Raji (cell line): ENCODE data around the gene PAPSS1.

ENCODE experiments used
- POLR2A ChIP-seq: IDR thresholded peaks from 2 replicates; pipeline ENCODE4 v1.6.1; 2011; ENCODE audit warnings: low read depth, low read length, control low read depth; ENCODE audit not compliant: insufficient read depth

The PAPSS1 gene

DNA sequence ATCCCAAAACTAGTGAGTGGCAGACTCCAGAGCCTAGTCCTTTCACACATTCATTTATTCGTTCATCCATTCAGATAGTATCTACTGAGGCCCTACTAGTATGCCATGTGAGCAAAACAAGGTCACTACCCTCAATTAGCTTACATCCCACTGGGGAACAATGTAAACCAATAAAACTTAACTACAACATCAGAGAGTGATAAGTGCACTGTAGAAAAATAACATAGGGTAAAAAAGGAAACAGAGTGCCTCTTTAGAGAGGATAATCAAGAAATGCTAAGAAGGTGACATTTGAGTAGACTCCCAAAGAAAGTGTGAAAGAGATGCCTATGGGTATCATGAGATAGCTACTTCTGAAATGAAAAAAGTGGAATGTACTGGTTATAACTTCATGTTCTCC is 18.5 kb downstream of the PAPSS1 start:
- no peak for TF ChIP-seq POLR2A

DNA sequence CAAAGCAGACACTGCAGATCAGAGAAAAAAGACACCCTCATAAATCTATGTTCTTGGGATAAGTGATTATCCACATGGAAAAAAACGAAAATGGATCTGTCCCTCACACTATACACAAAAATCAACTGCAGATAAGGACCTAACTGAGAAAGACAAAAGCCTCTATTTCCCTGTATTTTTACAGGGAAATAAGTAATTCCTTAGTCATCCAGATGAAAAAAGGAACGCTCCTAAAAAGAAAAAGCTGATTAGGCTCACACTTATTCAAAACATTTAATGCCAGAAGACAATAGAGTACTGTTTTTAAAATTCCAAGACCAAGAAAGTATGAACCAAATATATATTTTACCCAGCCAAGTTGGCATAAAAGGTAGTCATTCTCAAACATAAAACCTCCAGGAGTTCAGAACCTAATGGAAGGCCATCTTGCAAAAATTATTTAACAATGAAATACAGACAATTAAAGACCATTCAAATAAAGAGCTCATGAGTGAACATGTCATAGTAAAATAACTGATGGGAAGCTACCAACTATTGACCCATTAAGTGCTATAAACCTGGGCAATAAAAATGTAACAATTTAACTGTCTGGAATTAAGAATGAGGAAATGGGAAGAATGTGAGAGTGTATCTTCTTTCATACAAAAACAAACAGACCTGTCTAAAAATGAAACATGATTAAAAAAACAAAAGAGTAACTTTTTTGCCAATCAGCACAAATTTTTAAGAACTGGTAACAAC is 20.4 kb downstream of the PAPSS1 start:
- TF ChIP-seq POLR2A, result no peak

DNA sequence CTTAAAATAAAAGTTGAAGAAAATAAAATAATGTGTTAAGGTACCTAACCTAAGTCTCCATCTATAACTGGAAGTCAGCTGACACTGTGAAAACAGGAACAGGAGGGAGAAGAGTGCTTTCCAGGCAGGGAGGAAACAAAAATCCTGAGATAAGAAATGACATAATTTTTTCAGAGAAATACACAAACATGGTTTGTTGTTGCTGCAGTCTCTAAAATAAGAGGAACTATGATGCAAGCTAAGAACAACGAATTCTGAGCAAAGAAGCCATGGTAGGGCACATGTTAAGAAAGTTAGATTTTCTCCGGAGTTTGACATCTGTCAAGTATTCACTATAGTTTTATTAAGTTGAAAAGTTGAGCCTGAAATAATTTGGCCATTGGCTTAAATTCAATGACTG is 26.9 kb downstream of the PAPSS1 start:
- no peak for TF ChIP-seq POLR2A

DNA sequence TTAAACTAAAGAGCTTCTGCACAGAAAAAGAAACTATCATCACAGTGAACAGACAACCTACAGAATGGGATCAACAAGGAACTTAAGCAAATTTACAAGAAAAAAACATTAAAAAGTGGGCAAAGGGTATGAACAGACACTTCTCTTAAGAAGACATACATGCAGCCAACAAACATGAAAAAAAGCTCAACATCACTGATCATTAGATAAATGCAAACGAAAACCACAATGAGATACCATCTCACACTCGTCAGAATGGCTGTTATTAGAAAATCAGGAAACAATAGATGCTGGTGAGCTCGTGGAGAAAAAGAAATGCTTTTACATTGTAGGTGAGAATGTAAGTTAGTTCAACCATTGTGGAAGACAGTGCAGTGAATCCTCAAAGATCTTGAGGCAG is 27.8 kb downstream of the PAPSS1 start:
- TF ChIP-seq POLR2A, result no peak

DNA sequence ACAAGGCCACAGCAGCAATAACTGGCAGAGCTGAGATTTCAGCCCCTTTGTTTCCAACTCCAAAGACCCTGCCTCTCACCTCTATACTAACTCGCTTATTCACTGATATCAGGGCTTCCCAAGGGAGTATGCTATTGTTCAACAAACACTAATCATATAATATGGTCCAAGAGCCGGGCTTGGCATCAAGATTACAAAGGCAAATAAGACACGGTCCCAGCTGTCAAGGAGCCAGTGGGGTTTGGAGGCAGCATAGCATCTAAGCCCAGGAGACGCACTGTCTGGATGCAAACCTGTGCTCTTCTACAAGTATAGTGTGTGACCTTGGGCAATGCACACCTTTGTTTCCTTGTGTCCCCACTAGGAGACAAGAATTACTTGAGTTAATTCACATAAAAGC is 28.7 kb downstream of the PAPSS1 start:
- TF ChIP-seq POLR2A, result no peak

DNA sequence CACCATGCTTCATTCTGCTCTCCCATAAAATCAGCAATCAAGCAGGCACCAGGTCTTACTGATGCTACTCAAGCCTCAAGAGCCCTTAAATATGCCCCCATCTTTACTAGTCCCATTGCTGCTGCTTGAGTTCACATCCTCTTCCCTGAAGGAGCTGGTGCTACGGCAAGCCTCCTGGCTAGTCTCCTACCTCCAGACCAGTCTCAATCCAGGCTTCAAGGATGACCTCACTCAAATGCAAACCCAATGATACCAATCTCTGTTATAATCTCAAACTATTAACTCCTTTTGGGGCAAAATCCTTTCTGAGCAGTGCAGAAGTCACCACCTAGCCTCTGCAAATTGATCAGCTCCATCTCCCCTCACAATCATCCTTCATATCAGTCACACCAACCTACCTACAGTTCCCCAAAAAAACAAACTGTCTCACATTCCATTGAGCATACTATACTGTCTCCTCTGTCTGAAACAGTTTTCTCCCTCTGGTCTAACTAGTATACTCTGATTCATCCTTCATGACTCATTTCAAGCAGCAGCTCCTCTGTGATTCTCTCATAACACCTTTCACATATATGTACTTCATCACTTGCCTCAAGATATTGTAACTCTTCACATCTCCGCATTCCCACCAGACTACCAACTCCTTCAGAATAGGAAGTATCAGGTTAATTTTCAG is 30.0 kb downstream of the PAPSS1 start:
- TF ChIP-seq POLR2A, result no peak

DNA sequence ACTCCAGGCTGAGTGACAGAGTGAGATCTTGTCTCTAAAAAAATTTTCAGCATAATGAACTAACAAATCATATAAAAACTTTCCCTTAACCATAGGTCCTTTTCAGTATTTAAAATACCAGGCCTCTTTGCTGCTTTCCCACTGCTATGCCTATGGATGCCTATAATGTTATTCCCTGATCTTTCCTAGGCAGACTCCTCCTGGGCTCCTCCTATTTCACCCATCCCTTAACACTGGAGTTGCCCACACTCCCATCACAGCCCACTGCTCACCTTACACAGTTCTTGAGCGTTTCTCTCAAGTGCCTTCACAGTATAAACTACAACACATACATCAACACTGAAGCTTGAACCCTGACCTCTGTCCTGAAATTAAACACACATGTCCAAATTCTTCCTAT is 31.6 kb downstream of the PAPSS1 start:
- no peak for TF ChIP-seq POLR2A

DNA sequence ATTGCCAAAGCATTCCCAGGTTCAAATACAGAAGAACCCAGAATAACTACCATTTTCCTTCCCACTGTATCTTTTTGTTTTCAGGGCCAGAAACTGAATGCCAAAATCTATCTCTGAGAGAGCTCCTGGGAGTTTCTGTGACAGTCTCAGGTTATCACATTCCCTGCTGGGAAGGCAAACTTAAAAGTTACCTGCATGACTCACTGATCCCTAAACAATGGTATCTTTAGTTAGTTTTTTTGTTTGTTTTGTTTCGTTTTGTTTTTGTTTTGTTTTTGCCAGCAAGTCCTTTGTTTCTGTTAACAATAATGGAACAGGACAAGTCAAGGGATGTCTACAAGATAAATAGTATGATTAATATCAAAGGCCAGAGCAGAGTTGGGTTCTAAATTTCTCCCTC is 34.3 kb downstream of the PAPSS1 start:
- TF ChIP-seq POLR2A, result no peak

DNA sequence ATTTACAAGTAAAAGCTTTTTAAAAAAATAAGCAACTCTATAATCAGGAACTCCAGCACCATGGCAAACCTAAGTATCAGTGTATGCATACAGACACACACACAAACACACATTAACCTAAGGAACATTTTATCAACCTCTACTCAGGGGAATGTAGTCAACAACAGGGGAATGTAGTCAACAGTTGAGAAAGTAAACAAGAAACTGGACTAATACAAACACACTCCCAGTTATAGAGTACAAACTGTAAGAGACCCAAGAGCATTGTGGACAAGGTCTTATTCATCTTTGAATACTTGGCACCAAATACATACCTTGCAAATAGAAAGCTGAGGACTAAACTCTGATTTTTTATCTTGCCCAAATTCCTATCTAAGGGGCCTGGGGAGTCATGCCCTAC is 36.2 kb downstream of the PAPSS1 start:
- no peak for TF ChIP-seq POLR2A

DNA sequence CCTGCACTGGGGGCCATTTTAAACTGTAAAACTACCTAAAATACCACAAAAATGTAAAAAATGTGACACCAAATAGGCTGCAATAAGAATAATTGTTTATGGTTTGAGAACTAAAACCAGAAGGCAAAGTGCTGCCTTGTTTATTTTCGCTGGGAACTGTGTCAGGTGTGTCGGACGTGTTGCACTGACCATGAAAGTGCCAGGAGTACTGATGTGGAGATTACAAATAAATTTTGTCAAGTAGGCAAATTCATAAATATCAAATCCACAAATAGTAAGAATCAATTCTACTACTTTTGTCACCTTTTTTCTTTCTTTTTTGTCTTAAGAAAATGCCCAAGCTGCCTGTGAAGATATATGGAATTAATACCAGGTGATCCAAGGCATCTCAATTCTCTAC is 37.7 kb downstream of the PAPSS1 start:
- no peak for TF ChIP-seq POLR2A

DNA sequence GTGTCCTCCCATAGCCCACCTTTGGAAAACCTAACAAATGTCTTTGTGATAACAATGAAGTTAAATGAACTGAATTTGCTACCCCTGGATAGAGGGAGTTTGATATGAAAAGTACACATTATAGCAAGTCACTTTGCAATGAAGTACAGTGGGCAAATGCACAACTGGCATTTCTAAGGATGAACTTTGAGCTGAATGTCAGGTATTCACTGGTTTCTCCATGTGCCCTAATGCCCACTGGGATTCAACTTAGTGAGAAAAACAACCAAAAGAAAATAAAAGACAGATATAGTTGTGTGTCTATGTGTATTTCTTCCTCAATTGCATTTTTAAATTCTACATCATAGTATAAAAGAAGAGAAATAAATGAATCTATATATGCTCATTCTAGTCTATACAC is 51.0 kb downstream of the PAPSS1 start:
- TF ChIP-seq POLR2A, result no peak

DNA sequence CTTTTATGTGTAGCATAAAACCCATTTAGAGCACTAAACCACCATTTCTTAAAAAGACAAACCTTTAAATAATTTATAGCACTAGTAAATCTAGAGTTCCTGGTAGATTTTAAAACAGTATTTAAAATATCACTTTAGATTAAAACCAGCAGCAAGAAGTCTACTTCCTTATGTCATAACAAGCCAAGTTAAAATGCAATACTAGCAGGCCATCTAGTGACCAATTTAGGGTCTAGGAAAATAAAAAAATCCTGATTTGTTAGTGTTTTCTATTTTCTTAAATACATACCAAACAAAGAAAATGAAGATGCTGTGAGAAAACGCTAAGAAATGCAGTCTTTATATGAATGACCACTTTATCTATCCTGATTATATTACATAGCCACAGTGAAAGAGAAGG is 53.9 kb downstream of the PAPSS1 start:
- no peak for TF ChIP-seq POLR2A

DNA sequence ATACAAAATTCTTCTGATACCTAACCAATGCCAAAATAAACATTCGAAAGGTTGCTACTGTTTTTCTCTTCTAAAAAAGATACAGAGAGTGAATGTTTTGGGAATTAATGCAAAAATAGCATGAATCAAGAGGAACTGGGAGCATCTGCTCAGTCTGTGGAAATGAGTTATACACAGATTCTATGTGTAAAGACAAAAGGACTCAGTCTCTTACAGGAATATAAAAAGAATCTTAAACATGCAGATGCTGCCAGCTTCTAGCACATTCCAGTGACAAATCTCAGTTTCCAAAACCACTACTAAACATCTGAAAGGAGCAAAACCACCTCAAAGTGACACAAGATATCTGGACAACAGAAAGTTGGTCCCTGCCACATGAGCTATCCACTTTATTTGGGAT is 55.0 kb downstream of the PAPSS1 start:
- no peak for TF ChIP-seq POLR2A

DNA sequence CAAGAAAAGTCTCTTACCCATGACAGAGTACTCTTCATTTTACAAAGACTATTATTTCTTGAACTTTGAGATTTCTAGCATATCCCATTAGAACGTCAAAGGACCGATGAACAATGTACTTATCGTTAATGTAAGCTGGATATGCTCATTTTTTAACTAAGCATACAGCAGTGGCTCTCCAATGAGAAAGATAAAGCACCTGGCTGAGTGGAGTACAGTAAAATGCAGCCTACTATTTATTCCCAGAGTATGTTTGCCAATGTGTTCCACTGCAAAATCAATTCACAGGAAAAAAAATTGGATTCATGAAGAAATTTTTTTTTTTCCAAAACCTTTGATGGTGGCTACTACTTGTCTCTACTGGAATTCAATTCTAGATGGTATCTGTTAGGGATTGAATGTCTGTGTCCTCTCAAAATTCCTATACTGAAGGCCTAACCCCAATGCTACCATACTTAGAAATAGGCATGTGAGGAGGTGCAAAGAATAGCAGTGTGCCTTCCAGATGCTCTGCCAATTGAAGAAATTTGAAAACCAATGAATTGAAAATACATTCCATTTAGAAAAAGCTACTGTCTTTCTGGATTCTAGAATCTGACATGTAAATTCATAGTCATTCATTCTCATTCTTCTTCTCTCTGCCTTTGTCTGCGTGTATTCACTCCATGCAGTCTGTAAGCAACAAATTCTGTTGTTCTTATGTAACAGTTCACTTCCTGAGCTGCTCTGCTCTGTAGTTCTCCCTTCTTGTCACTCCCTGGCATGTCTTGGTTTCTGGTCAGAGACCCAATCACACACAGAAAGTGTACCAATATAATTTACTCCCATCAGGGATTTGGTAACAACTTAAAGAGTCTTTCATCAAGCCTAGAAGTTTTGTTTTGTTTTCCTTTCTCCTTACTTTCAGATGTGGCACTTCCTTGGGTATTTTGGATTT is 61.4 kb downstream of the PAPSS1 start:
- TF ChIP-seq POLR2A, result no peak

DNA sequence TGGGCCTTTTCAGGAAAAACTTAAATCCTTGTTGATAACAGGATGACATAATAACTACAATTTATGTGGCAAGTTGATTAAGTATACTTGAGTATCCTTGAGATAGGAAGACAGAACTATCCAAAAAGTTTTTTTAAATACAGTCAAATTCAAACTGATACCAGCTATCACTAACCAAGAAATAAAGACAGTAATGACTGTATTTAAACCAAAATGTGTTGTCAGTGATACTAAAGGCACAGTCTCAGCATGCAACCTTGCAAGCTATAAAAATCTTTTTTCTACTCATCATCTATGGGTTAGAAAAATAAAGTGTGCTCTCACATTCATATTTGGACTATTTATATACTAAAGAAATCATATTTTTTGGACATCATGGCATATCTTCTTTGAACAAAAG is 64.7 kb downstream of the PAPSS1 start:
- no peak for TF ChIP-seq POLR2A

DNA sequence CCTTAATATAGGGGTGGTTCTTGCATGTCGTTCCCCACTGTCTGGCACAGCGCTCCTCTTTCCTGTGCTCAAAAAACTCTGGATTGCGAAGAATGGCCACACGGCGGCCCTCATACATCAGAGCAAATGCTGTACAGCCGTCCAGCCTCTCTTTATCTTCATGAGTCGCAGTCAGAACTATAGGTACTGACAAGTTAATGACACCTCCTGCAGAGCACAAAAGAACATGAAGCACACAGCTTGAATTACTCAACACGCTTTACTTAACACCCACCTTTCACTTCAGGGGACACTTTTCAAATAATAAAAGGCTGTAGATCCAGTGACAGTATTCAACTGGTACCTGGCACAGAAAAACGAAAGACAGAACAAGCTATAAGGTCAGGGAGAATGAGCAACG is 65.3 kb downstream of the PAPSS1 start:
- no peak for TF ChIP-seq POLR2A
